Measurements from ENCODE around the gene GADD45G.

The GADD45G gene

GRCh38 chr9:89635816-89636215, 31.0 kb downstream of the GADD45G start:
- H3K4me3 ChIP-seq (ENCODE audit: low read depth, low read length), result no peak overlapping the region
- TF ChIP-seq CTCF (IDR thresholded peaks at IDR 0.05; ENCODE audit: insufficient read depth, low read depth, low read length, missing control alignments), result no peak
- DNase-seq (ENCODE audit: low read depth), result no peak

GRCh38 chr9:89637787-89638186, 33.0 kb downstream of the GADD45G start:
- DNase-seq (ENCODE audit: low read depth), result no peak
- no peak overlapping the region for H3K4me3 ChIP-seq (ENCODE audit: low read depth, low read length)

GRCh38 chr9:89638359-89638758, 33.5 kb downstream of the GADD45G start:
- no peak overlapping the region for H3K4me3 ChIP-seq (ENCODE audit: low read depth, low read length)
- no peak for TF ChIP-seq CTCF (IDR thresholded peaks at IDR 0.05; ENCODE audit: insufficient read depth, low read depth, low read length, missing control alignments)
- DNase-seq (ENCODE audit: low read depth), result no peak

More at GRCh38 chr9:89637787-89638186, 33.0 kb downstream of the GADD45G start:
- TF ChIP-seq CTCF (IDR thresholded peaks at IDR 0.05; ENCODE audit: insufficient read depth, low read depth, low read length, missing control alignments), result no peak

- DNase-seq (ENCODE audit: low read depth), result no peak
- H3K4me3 ChIP-seq (ENCODE audit: low read depth, low read length), result no peak overlapping the region
- no peak for TF ChIP-seq CTCF (IDR thresholded peaks at IDR 0.05; ENCODE audit: insufficient read depth, low read depth, low read length, missing control alignments)
Measured at GRCh38 chr9:89638893-89639292, 34.1 kb downstream of the GADD45G start.

GRCh38 chr9:89639367-89639795, 34.6 kb downstream of the GADD45G start:
- no peak for DNase-seq (ENCODE audit: low read depth)
- TF ChIP-seq CTCF (IDR thresholded peaks at IDR 0.05; ENCODE audit: insufficient read depth, low read depth, low read length, missing control alignments), result no peak
- no peak overlapping the region for H3K4me3 ChIP-seq (ENCODE audit: low read depth, low read length)

- DNase-seq (ENCODE audit: low read depth), result no peak
- no peak overlapping the region for H3K4me3 ChIP-seq (ENCODE audit: low read depth, low read length)
- TF ChIP-seq CTCF (IDR thresholded peaks at IDR 0.05; ENCODE audit: insufficient read depth, low read depth, low read length, missing control alignments), result no peak
Measured at GRCh38 chr9:89639961-89640360, 35.1 kb downstream of the GADD45G start.

GRCh38 chr9:89640361-89640760, 35.5 kb downstream of the GADD45G start:
- DNase-seq (ENCODE audit: low read depth), result no peak
- TF ChIP-seq CTCF (IDR thresholded peaks at IDR 0.05; ENCODE audit: insufficient read depth, low read depth, low read length, missing control alignments), result no peak
- no peak overlapping the region for H3K4me3 ChIP-seq (ENCODE audit: low read depth, low read length)
